ENCODE results near the gene ZDHHC5.

The ZDHHC5 gene

DNA sequence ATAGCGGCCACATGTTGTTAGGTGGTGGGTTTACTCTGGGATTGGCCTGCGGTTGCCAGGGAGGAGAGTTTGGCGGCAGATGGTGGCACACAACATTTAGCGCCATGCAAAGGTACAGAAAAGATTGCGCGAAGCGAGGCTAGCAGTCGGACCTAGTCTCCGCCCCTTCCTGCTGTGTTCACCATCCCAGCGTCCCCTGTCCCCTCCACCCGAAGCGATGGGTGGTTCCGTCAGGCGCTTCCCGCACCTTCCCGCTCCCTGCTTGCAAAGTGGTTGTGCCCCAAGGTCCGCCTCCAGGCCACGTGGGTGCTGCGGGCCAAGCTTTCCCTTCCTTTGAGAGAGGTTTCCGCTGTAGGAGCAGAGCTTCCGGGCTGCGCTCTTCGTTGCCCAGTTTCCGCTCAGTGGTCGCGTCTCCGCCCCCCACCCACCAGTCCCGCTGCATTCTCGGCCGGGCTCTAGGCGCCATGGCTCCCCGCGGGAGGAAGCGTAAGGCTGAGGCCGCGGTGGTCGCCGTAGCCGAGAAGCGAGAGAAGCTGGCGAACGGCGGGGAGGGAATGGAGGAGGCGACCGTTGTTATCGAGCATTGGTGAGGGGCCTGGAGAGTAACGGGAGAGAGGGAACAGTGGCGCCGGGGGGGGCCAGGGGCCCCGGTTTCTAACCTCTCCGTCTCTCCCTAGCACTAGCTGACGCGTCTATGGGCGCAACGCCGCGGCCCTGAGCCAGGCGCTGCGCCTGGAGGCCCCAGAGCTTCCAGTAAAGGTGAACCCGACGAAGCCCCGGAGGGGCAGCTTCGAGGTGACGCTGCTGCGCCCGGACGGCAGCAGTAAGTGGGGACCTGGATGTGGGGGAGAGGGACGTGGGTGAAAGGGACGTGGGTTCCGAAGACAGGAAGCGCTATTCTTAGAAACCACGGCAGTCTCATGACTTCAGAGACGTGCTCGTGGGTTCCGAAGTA, 73.5 kb downstream of the ZDHHC5 start, which contains the start of gene SELENOH:
TSS of gene SELENOH (plus strand) at position 360 of the 955 bp plus-strand sequence. CDS start at position 465, 105 bp downstream.
- DNase-seq, result peak; percentile 99

- no peak for DNase-seq
These were observed 74.2 kb downstream of the ZDHHC5 start for GRCh38 chr11:57742087-57742452.

- no peak for DNase-seq
These were observed 76.4 kb downstream of the ZDHHC5 start for GRCh38 chr11:57744357-57744756.

DNA sequence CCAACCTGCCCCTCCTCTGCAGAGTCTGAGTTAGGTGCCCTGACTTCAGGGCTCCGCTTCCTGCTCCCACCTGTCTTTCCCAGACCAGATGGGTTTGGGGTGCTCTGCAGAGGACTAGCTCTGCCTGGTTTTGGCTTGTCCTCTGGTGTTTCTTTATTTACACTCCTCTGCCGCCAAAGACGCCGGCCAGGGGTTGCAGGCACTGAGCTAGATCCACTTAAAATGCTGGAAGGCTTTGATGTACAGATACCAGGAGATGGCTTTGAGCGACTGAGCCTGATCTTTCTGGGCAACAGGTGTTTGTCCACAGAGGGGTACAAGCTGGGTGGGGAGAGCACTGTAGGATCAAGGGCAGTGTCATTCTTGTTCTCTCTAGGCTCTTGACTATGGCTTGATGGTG, 77.3 kb downstream of the ZDHHC5 start:
- DNase-seq, result no peak

DNA sequence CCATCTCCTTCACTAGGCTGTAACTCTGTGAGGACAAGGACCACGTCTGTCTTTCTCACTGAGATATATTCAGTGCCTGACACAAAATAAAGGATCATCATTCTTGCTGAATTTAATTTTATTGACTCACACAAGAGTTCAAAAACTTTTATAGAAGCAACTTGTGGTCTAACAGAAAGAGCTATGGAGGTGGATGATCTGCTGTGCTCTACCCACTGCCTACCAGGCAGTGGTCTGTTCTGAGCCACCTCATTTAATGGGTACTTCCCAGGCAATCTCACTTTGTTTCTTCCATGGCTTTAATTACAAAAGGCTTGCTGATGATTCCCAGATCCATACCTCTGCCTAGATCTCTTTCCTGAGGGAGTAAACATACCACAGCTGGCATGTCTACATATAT, 79.0 kb downstream of the ZDHHC5 start:
- no peak for DNase-seq

Data from NCI-H69 (cell line).